Activated CD4-positive, alpha-beta T cell treated with anti-CD3 and anti-CD28 coated beads, Interleukin-2, amount 10 ng/mL, durations not matched to agents 24 days and 14 days (primary cell): ENCODE measurements around the gene CDKN2C. TPM values are rescaled to one million over a fixed set of nuclear protein-coding genes. Genes with fewer than 3 reads are reported as not detected.
"Not testable (repeated sequence)": the region's sequence is repeated elsewhere in the genome, so short reads cannot be mapped to it uniquely, and the experiment has no call there.

Source experiments
- DNase-seq: peaks from one replicate; pipeline ENCODE4 v3.0.0; 2022
- H3K27ac Mint-ChIP-seq: one replicate; pipeline ENCODE4 v1.8.0; 2022; ENCODE audit warnings: mild to moderate bottlenecking, mixed read lengths
- H3K27me3 Mint-ChIP-seq: one replicate; pipeline ENCODE4 v1.8.0; 2022; ENCODE audit warnings: mixed read lengths
- H3K36me3 Mint-ChIP-seq: one replicate; pipeline ENCODE4 v1.8.0; 2022; ENCODE audit warnings: low read depth, mild to moderate bottlenecking, mixed read lengths
- H3K4me1 Mint-ChIP-seq: one replicate; pipeline ENCODE4 v1.8.0; 2021; ENCODE audit warnings: mixed read lengths
- H3K4me3 Mint-ChIP-seq: one replicate; pipeline ENCODE4 v1.8.0; 2022; ENCODE audit warnings: mild to moderate bottlenecking, moderate library complexity, mixed read lengths
- H3K9me3 Mint-ChIP-seq: one replicate; pipeline ENCODE4 v1.8.0; 2021; ENCODE audit warnings: mixed read lengths
- intact Hi-C: fragments of 100-400 bp; cut with micrococcal nuclease; formaldehyde crosslinking; loops from one replicate; pipeline ENCODE4 v1.15.1; 2023
- total RNA-seq: library from RNA; stranded (reverse); gene quantifications from 2 replicates; pipeline ENCODE4 v1.2.3, GENCODE V29; 2022

CDKN2C gene
- total RNA-seq, 1 donor from 2014 or later, result 13.7 TPM

- DNase-seq, H3K36me3 Mint-ChIP-seq, H3K9me3 Mint-ChIP-seq, intact Hi-C loops, H3K4me3 Mint-ChIP-seq, H3K4me1 Mint-ChIP-seq, H3K27ac Mint-ChIP-seq: not testable (repeated sequence)
- peaks cover 15% of the 10 kb centered on the region for H3K27me3 Mint-ChIP-seq
These were observed 29.3 kb downstream of the CDKN2C start for GRCh38 chr1:50999375-50999774.

GRCh38 chr1:51000160-51000559 is 30.1 kb downstream of the CDKN2C start:
- Mint-ChIP-seq H3K9me3 (no peaks in the 10 kb centered on the region), H3K36me3 (no peaks in the 10 kb centered on the region), H3K27me3 (peaks cover 15% of the 10 kb centered on the region), H3K4me1 (no peaks in the 10 kb centered on the region), H3K27ac (no peak overlapping the region), H3K4me3 (no peak overlapping the region)
- DNase-seq, result no peak
- intact Hi-C loops, result no loop called here

GRCh38 chr1:51000651-51001050 is 30.6 kb downstream of the CDKN2C start:
- peaks cover 15% of the 10 kb centered on the region for H3K27me3 Mint-ChIP-seq
- H3K4me1 Mint-ChIP-seq, result no peaks in the 10 kb centered on the region
- H3K4me3 Mint-ChIP-seq, result no peak overlapping the region
- H3K36me3 Mint-ChIP-seq, result no peaks in the 10 kb centered on the region
- DNase-seq, result no peak
- no peaks in the 10 kb centered on the region for H3K9me3 Mint-ChIP-seq
- intact Hi-C loops, result no loop called here
- H3K27ac Mint-ChIP-seq, result no peak overlapping the region

- peaks cover 11% of the 10 kb centered on the region for H3K27me3 Mint-ChIP-seq
- H3K36me3 Mint-ChIP-seq, result no peaks in the 10 kb centered on the region
- intact Hi-C loops, result no loop called here
- H3K4me1 Mint-ChIP-seq, result no peaks in the 10 kb centered on the region
- no peak for DNase-seq
- no peak overlapping the region for H3K27ac Mint-ChIP-seq
- H3K4me3 Mint-ChIP-seq, result no peak overlapping the region
- no peaks in the 10 kb centered on the region for H3K9me3 Mint-ChIP-seq
These were observed 32.5 kb downstream of the CDKN2C start for GRCh38 chr1:51002516-51002915.

- H3K4me3 Mint-ChIP-seq, H3K9me3 Mint-ChIP-seq, H3K36me3 Mint-ChIP-seq, H3K27me3 Mint-ChIP-seq, DNase-seq, H3K4me1 Mint-ChIP-seq, intact Hi-C loops, H3K27ac Mint-ChIP-seq: not testable (repeated sequence)
These were observed 35.5 kb downstream of the CDKN2C start for GRCh38 chr1:51005549-51005948.

- Mint-ChIP-seq H3K4me1 (no peaks in the 10 kb centered on the region), H3K9me3 (no peaks in the 10 kb centered on the region), H3K4me3 (no peak overlapping the region), H3K27ac (no peak overlapping the region), H3K27me3 (peaks cover 6% of the 10 kb centered on the region), H3K36me3 (no peaks in the 10 kb centered on the region)
- DNase-seq, result no peak
- intact Hi-C loops, result no loop called here
These were observed 39.3 kb downstream of the CDKN2C start for GRCh38 chr1:51009381-51009780.

- peaks cover 3% of the 10 kb centered on the region for H3K9me3 Mint-ChIP-seq
- no peaks in the 10 kb centered on the region for H3K4me1 Mint-ChIP-seq
- H3K27ac Mint-ChIP-seq, result no peak overlapping the region
- H3K36me3 Mint-ChIP-seq, result no peaks in the 10 kb centered on the region
- no peak for DNase-seq
- H3K27me3 Mint-ChIP-seq, result peaks cover 15% of the 10 kb centered on the region
- no peak overlapping the region for H3K4me3 Mint-ChIP-seq
- intact Hi-C loops, result no loop called here
These were observed 44.8 kb downstream of the CDKN2C start for GRCh38 chr1:51014878-51015277.

- Mint-ChIP-seq H3K36me3 (no peaks in the 10 kb centered on the region), H3K9me3 (peaks cover under 1% of the 10 kb centered on the region), H3K27me3 (peaks cover 19% of the 10 kb centered on the region), H3K27ac (no peak overlapping the region), H3K4me1 (no peaks in the 10 kb centered on the region), H3K4me3 (no peak overlapping the region)
- intact Hi-C loops, result no loop called here
- no peak for DNase-seq
These were observed 49.8 kb downstream of the CDKN2C start for GRCh38 chr1:51019811-51020210.

Other genes starting within 250 kb of the CDKN2C start
- 63.7 and 67.2 TPM in 2 replicates for gene FAF1, start 10.0 kb upstream of the CDKN2C start, total RNA-seq
- not detected in 2 replicates for gene C1orf185, start 132.0 kb downstream of the CDKN2C start, total RNA-seq